Duodenal mucosa (tissue), 2 donors: ENCODE data around the gene GDF9.
A peak's percentile ranks its signal among the peaks of the same experiment; 100 is the strongest.

Experiments used
- H3K27ac ChIP-seq: one replicate; pipeline ENCODE4 v1.7.0; 2013; ENCODE audit warnings: low read depth, low read length
- H3K27me3 ChIP-seq, 2 donors: one replicate each; pipeline ENCODE4 v1.7.0; 2013; ENCODE audit warnings: low read length in 2 of 2, control low read depth in 1 of 2; ENCODE audit not compliant: insufficient read depth in 2 of 2, control insufficient read depth in 1 of 2
- H3K36me3 ChIP-seq, 2 donors: one replicate each; pipeline ENCODE4 v1.7.0; 2013; ENCODE audit warnings: low read length in 2 of 2, control low read depth in 1 of 2; ENCODE audit not compliant: insufficient read depth in 2 of 2, control insufficient read depth in 1 of 2
- H3K4me1 ChIP-seq, 2 donors: one replicate each; pipeline ENCODE4 v1.7.0; 2013; ENCODE audit warnings: low read length in 2 of 2, control low read depth in 1 of 2; ENCODE audit not compliant: insufficient read depth in 2 of 2, control insufficient read depth in 1 of 2
- H3K4me3 ChIP-seq, 2 donors: one replicate each; pipeline ENCODE4 v1.7.0; 2013; ENCODE audit warnings: low read length in 2 of 2, low read depth in 1 of 2
- H3K9ac ChIP-seq, 2 donors: one replicate each; pipeline ENCODE4 v1.7.0; 2013; ENCODE audit warnings: low read length in 2 of 2, low read depth in 1 of 2
- H3K9me3 ChIP-seq, 2 donors: one replicate each; pipeline ENCODE4 v1.7.0; 2013; ENCODE audit warnings: low read length in 2 of 2, control low read depth in 1 of 2; ENCODE audit not compliant: control insufficient read depth in 1 of 2

Gene GDF9

DNA sequence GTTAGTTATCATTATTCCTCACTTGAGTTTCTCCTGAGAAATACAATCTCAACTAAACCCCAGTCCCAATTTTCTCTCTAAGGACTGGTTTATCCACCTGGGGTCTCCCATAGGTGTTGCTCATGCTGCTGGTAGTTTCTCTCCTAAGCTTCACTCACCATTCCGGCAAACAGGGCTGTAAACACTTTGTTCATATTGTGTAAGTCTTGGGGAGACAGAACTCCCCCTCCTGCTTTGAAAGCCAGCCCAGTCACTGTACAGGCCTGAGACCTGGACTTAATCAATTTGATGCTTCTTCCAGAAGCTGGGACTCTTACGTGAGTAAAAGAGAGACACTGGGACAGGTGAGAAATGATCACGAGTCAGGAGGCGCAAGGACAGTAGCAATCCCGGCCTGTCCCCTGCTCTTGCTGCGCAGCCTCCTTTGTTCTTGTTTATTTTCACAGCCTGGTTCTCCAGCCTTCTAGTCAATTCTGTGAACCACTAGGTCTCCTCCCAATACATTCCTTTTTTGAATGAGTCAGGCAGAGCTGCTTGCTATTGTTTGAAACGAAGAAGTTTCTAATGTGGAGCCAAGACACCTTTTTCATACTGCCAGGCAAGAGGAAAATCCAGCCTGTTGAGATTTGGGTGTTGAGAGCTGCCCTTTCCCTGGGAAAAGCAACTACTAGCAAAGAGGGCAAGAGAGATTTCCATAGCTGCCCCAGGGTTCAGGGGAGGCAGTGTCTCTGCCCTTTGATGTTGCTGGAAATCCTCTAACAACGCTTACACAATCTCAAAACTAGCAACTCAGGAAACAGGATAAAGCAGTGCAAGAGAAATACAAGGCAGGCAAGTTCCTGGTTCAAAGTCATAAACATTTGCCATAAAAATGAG, 26.6 kb downstream of the GDF9 start:
- H3K9me3 ChIP-seq = no peaks in the 10 kb centered on the region
- H3K4me3 ChIP-seq = no peak overlapping the region
- peak overlapping the region; percentile 37 for H3K27ac ChIP-seq
- peaks cover 32 to 37% of the 10 kb centered on the region in 2 donors for H3K4me1 ChIP-seq
- no peaks in the 10 kb centered on the region for H3K27me3 ChIP-seq
- H3K9ac ChIP-seq = peak overlapping the region in 1 of 2 donors; percentile 14
- H3K36me3 ChIP-seq = no peaks in the 10 kb centered on the region

- H3K4me3 ChIP-seq = no peak overlapping the region
- H3K36me3 ChIP-seq = no peaks in the 10 kb centered on the region
- H3K27me3 ChIP-seq = no peaks in the 10 kb centered on the region
- no peak overlapping the region for H3K9ac ChIP-seq
- H3K27ac ChIP-seq = no peak overlapping the region
- no peaks in the 10 kb centered on the region for H3K9me3 ChIP-seq
- H3K4me1 ChIP-seq = peaks cover 32 to 37% of the 10 kb centered on the region in 2 donors
These were observed 27.6 kb downstream of the GDF9 start for GRCh38 chr5:132838516-132839282.

- Histone ChIP-seq H3K4me3 (no peak overlapping the region), H3K27me3 (no peaks in the 10 kb centered on the region), H3K9me3 (no peaks in the 10 kb centered on the region), H3K27ac (no peak overlapping the region), H3K4me1 (peaks cover 32 to 37% of the 10 kb centered on the region in 2 donors), H3K36me3 (no peaks in the 10 kb centered on the region), H3K9ac (no peak overlapping the region)
These were observed 28.4 kb downstream of the GDF9 start for GRCh38 chr5:132837868-132838267.

DNA sequence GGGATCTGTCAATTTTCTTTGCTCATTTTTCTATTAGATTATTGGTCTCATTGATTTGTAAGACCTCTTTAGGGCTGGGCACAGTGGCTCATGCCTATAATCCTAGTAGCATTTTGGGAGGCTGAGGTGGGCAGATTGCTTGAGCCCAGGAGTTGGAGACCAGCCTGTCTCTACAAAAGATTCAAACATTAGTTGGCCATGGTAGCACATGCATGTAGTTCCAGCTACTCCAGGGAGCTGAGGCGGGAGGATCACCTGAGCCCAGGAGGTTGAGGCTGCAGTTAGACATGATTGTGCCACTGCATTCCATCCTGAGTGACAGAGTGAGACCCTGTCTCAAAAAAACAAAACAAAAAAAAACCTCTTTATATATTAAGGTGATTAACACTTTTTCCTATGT, 29.4 kb downstream of the GDF9 start:
- no peaks in the 10 kb centered on the region for H3K9me3 ChIP-seq
- no peaks in the 10 kb centered on the region for H3K36me3 ChIP-seq
- no peak overlapping the region for H3K9ac ChIP-seq
- no peak overlapping the region for H3K27ac ChIP-seq
- H3K4me3 ChIP-seq = no peak overlapping the region
- H3K27me3 ChIP-seq = no peaks in the 10 kb centered on the region
- peaks cover 32 to 37% of the 10 kb centered on the region in 2 donors for H3K4me1 ChIP-seq

DNA sequence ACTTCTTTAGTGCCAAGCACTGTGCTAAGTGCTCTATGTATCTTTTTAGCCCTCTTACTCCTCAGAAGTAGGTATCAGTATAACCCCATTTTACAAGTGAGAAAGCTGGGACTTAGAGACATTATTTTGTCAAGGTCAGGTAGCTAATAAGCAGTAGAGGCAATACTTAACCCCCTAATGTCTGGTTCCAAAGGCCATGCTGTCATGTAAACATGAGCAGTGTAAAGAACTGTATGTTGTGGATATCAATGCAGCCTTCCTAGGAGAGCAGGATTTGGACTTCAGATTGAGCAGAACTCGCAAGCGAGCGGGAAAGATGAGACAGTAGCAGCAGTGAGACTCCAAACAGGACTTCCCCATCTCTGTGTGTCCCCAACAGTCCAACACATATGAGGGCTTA, 32.2 kb downstream of the GDF9 start:
- peaks cover 0 to 4% of the 10 kb centered on the region in 2 donors for H3K27me3 ChIP-seq
- H3K4me3 ChIP-seq = no peak overlapping the region
- H3K9me3 ChIP-seq = no peaks in the 10 kb centered on the region
- H3K27ac ChIP-seq = no peak overlapping the region
- H3K9ac ChIP-seq = no peak overlapping the region
- peaks cover 32% of the 10 kb centered on the region in 2 donors for H3K4me1 ChIP-seq
- no peaks in the 10 kb centered on the region for H3K36me3 ChIP-seq

GRCh38 chr5:132832612-132833011, 33.7 kb downstream of the GDF9 start:
- Histone ChIP-seq H3K4me1 (peaks cover 24 to 27% of the 10 kb centered on the region in 2 donors), H3K9ac (no peak overlapping the region), H3K27me3 (peaks cover 0 to 4% of the 10 kb centered on the region in 2 donors), H3K9me3 (no peaks in the 10 kb centered on the region), H3K27ac (no peak overlapping the region), H3K36me3 (no peaks in the 10 kb centered on the region), H3K4me3 (no peak overlapping the region)

GRCh38 chr5:132831095-132831860, 35.0 kb downstream of the GDF9 start:
- no peaks in the 10 kb centered on the region for H3K36me3 ChIP-seq
- peak overlapping the region; percentile 76 to 93 for H3K9ac ChIP-seq
- peaks cover 0 to 6% of the 10 kb centered on the region in 2 donors for H3K27me3 ChIP-seq

DNA sequence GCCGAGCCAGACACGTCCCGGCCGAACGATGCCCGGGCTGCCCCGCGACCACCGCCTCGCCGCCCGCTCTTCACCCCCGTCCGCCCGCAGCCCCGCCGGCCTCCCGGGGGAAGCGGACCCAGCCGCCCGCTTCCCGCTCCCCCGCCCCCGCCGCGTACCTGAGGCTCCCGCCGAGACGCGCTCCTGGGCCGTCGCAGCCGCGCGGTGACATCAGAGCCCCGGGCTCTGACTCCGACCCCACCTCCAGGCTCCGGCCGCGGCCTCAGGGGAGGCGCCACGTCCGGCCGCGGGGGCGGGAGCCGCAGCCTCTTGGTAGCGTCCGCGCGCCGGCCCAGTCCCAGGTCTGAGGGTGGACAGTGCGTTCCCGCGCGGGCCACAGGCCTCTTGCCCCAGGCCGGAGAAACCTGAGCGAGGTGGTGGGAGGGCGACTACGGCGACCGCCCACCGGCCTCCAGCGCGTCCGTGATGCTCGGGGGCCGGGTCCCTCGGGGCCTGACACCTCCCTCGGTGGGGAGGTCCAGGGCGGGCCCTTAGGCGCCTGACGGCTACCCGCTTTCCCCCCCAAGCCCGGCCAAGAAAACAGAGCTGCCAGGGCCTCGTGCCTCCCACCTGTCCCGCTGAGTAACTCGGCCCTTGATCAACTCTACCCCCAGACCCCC, 35.7 kb downstream of the GDF9 start, which contains the start of gene SHROOM1:
TSS of gene SHROOM1 (minus strand) at position 212 of the 659 bp plus-strand sequence. CDS start 4,507 bp downstream, outside the sequence.
- Histone ChIP-seq H3K36me3 (no peaks in the 10 kb centered on the region), H3K4me1 (peaks cover 21 to 24% of the 10 kb centered on the region in 2 donors), H3K9ac (peak within 1 kb of the TSS; percentile 76 to 93), H3K4me3 (peak within 1 kb of the TSS; percentile 76 to 79), H3K9me3 (no peaks in the 10 kb centered on the region), H3K27ac (peak within 1 kb of the TSS; percentile 80), H3K27me3 (peaks cover 0 to 6% of the 10 kb centered on the region in 2 donors)

More at GRCh38 chr5:132831095-132831860, 35.0 kb downstream of the GDF9 start:
- Histone ChIP-seq H3K27ac (no peak overlapping the region), H3K9me3 (no peaks in the 10 kb centered on the region), H3K4me1 (peaks cover 21 to 24% of the 10 kb centered on the region in 2 donors), H3K4me3 (peak overlapping the region; percentile 76 to 79)

DNA sequence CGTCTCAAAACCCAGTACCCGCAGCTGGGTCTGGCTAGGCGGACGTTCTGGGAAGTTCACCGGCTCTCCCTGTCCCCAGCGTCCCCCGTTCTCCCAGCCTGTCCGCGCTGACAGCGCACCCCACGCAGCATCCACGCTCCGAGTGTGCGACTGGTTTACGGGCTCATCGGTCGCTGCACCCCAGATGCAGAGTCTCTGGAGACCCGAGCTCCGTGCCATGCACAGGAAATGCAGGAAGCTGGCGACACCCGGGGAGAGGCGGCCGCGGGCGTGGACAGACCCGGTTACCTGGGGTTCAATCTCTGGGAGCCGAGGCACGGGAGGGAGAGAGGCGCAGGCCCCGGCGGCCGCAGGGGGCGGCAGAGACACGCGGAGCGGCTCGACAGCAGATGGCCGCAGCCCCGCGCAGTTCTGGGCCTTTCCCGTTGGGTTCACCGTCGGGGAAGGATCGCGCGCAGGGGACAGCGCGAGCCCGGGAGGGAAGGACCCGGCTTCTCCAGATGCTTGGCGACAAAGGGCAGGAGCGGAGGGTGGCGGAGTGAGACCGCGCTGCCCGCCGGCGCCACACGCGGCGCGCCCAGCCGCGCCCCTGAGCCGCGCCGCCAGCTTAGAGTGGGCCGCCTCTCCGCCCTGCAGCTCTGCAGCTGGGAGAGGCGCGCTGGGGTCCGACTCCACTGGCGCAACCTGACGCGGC, 36.4 kb downstream of the GDF9 start:
- Histone ChIP-seq H3K27me3 (peaks cover 0 to 6% of the 10 kb centered on the region in 2 donors), H3K36me3 (peaks cover 0 to 3% of the 10 kb centered on the region in 2 donors), H3K27ac (peak overlapping the region; percentile 80), H3K4me3 (peak overlapping the region; percentile 76 to 79), H3K9ac (peak overlapping the region; percentile 76 to 93), H3K9me3 (no peaks in the 10 kb centered on the region), H3K4me1 (peaks cover 21 to 24% of the 10 kb centered on the region in 2 donors)
